ENCODE measurements around the gene ZEB2.

The ZEB2 gene

GRCh38 chr2:144431998-144432397 lies 87.9 kb downstream of the ZEB2 start:
- no peak for TF ChIP-seq CTCF (IDR thresholded peaks at IDR 0.05; ENCODE audit: low read depth, low read length)
- H3K4me3 ChIP-seq (ENCODE audit: low read depth, low read length): no peak overlapping the region
- no peak for DNase-seq (ENCODE audit: low read depth, low spot score)
- in situ Hi-C loops (cut with HindIII; ENCODE audit: low sequenced_read_pairs): no loop called here

- no peak overlapping the region for H3K4me3 ChIP-seq (ENCODE audit: low read depth, low read length)
- no peak for TF ChIP-seq CTCF (IDR thresholded peaks at IDR 0.05; ENCODE audit: low read depth, low read length)
- in situ Hi-C loops (cut with HindIII; ENCODE audit: low sequenced_read_pairs): no loop called here
- DNase-seq (ENCODE audit: low read depth, low spot score): no peak
Observed at GRCh38 chr2:144431392-144431783, 88.5 kb downstream of the ZEB2 start.

- H3K4me3 ChIP-seq (ENCODE audit: low read depth, low read length): no peak overlapping the region
- no peak for TF ChIP-seq CTCF (IDR thresholded peaks at IDR 0.05; ENCODE audit: low read depth, low read length)
- in situ Hi-C loops (cut with HindIII; ENCODE audit: low sequenced_read_pairs): no loop called here
- DNase-seq (ENCODE audit: low read depth, low spot score): peak; percentile 81
Observed at GRCh38 chr2:144430722-144431391, 89.1 kb downstream of the ZEB2 start.

- TF ChIP-seq CTCF (IDR thresholded peaks at IDR 0.05; ENCODE audit: low read depth, low read length): no peak
- no peak overlapping the region for H3K4me3 ChIP-seq (ENCODE audit: low read depth, low read length)
- in situ Hi-C loops (cut with HindIII; ENCODE audit: low sequenced_read_pairs): no loop called here
- DNase-seq (ENCODE audit: low read depth, low spot score): no peak
Observed at GRCh38 chr2:144429396-144430112, 90.4 kb downstream of the ZEB2 start.

- H3K4me3 ChIP-seq (ENCODE audit: low read depth, low read length): no peak overlapping the region
- peak; percentile 96 for DNase-seq (ENCODE audit: low read depth, low spot score)
- no peak for TF ChIP-seq CTCF (IDR thresholded peaks at IDR 0.05; ENCODE audit: low read depth, low read length)
- in situ Hi-C loops (cut with HindIII; ENCODE audit: low sequenced_read_pairs): no loop called here
Observed at GRCh38 chr2:144426981-144427479, 92.9 kb downstream of the ZEB2 start.

GRCh38 chr2:144426355-144426754 lies 93.6 kb downstream of the ZEB2 start:
- no peak for DNase-seq (ENCODE audit: low read depth, low spot score)
- no peak for TF ChIP-seq CTCF (IDR thresholded peaks at IDR 0.05; ENCODE audit: low read depth, low read length)
- in situ Hi-C loops (cut with HindIII; ENCODE audit: low sequenced_read_pairs): no loop called here
- no peak overlapping the region for H3K4me3 ChIP-seq (ENCODE audit: low read depth, low read length)

All from astrocyte of the spinal cord (primary cell).